Ishikawa (cell line): ENCODE data around the gene BCL2L11.

ENCODE experiments used
- RAD21 ChIP-seq: IDR thresholded peaks from 2 replicates; pipeline ENCODE4 v1.6.1; 2012; ENCODE audit warnings: low read depth
- TEAD4 ChIP-seq: IDR thresholded peaks from 2 replicates; pipeline ENCODE4 v1.6.1; 2012
- TF ChIP-seq, protein P1 (sequence below): IDR thresholded peaks from 2 replicates; pipeline ENCODE4 v1.6.1; 2012; ENCODE audit warnings: low read depth, mild to moderate bottlenecking

DNA sequence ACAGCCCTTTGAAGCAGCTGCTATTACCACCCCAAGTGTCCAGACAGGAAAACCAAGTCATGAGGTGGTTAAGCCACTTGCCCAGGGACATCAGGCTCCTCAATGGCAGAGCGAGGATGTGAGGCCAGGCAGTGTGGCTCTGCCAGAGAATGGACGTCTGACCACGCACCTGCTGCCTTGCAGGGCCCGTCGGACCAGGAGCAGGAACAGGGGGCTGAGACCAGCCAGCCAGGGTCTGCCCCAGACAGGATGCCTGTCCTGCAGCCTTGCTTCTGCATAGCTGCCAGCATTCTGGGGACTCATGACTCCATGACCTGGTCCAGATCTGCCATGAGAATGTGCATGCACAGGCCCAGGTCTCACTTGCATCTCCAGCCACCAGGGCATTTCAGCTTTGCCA lies 52.0 kb downstream of the BCL2L11 start:
- no peak for TF ChIP-seq RAD21
- TF ChIP-seq, protein P1, sequence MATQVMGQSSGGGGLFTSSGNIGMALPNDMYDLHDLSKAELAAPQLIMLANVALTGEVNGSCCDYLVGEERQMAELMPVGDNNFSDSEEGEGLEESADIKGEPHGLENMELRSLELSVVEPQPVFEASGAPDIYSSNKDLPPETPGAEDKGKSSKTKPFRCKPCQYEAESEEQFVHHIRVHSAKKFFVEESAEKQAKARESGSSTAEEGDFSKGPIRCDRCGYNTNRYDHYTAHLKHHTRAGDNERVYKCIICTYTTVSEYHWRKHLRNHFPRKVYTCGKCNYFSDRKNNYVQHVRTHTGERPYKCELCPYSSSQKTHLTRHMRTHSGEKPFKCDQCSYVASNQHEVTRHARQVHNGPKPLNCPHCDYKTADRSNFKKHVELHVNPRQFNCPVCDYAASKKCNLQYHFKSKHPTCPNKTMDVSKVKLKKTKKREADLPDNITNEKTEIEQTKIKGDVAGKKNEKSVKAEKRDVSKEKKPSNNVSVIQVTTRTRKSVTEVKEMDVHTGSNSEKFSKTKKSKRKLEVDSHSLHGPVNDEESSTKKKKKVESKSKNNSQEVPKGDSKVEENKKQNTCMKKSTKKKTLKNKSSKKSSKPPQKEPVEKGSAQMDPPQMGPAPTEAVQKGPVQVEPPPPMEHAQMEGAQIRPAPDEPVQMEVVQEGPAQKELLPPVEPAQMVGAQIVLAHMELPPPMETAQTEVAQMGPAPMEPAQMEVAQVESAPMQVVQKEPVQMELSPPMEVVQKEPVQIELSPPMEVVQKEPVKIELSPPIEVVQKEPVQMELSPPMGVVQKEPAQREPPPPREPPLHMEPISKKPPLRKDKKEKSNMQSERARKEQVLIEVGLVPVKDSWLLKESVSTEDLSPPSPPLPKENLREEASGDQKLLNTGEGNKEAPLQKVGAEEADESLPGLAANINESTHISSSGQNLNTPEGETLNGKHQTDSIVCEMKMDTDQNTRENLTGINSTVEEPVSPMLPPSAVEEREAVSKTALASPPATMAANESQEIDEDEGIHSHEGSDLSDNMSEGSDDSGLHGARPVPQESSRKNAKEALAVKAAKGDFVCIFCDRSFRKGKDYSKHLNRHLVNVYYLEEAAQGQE = no peak
- no peak for TF ChIP-seq TEAD4
